Neural progenitor cell (in vitro differentiated cells): ENCODE data around the gene RAB25.

Experiments used
- EZH2 ChIP-seq: fragments of 200-600 bp; sonication (generic); IDR thresholded peaks from 2 replicates; pipeline ENCODE4 v1.6.1; 2017; ENCODE audit warnings: antibody characterized with exemption, mild to moderate bottlenecking, moderate library complexity
- TF ChIP-seq, protein P1 (sequence below): fragments of 200-600 bp; sonication (generic); IDR thresholded peaks from 2 replicates; pipeline ENCODE4 v1.5.1; 2017; ENCODE audit warnings: antibody characterized with exemption, mild to moderate bottlenecking

DNA sequence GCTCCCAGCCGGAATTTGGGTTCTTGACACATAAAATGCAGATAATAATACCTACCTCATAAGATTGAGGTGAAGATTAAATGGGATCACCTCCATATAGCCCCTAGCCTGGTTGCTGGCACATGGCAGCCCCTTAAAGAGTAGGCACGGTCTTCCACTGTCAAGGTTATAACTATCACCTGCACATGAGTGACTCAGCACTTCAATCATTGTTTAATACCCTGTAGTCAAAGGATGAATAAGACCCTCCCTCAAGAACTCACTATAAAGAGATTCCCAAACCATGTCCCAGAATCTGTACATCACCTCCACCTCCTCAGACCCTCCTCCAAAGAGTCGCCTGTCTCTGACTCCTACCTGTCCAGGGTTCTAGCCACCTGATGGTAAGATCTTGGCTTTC is 47.1 kb downstream of the RAB25 start:
- TF ChIP-seq, protein P1, sequence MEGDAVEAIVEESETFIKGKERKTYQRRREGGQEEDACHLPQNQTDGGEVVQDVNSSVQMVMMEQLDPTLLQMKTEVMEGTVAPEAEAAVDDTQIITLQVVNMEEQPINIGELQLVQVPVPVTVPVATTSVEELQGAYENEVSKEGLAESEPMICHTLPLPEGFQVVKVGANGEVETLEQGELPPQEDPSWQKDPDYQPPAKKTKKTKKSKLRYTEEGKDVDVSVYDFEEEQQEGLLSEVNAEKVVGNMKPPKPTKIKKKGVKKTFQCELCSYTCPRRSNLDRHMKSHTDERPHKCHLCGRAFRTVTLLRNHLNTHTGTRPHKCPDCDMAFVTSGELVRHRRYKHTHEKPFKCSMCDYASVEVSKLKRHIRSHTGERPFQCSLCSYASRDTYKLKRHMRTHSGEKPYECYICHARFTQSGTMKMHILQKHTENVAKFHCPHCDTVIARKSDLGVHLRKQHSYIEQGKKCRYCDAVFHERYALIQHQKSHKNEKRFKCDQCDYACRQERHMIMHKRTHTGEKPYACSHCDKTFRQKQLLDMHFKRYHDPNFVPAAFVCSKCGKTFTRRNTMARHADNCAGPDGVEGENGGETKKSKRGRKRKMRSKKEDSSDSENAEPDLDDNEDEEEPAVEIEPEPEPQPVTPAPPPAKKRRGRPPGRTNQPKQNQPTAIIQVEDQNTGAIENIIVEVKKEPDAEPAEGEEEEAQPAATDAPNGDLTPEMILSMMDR = no peak
- no peak for TF ChIP-seq EZH2
